IMR-90 (cell line): ENCODE results near the gene TM9SF4. TPM values are rescaled to one million over a fixed set of nuclear protein-coding genes. Genes with fewer than 3 reads are reported as not detected.

Source experiments
- ATAC-seq: fragments of 200-7000 bp; cut with Tn5 transposase; 2 replicates; pipeline ENCODE4 v1.9.1; 2020; ENCODE audit warnings: low read depth, mild to moderate bottlenecking, moderate library complexity
- BruUV-seq: library from RNA; stranded (reverse); fragments of 400-500 nt; replicated peaks from 2 replicates; lab custom pipeline; 2021; lab: Mats Ljungman, UMichigan
- CTCF ChIA-PET: fragments of 300-600 bp; formaldehyde crosslinking; extraction: SDS; loops from one replicate; lab custom pipeline; 2021; ENCODE audit warnings: antibody characterized with exemption; lab: Yijun Ruan, JAX
- POLR2A ChIA-PET: fragments of 300-600 bp; sonication (Branson Sonifier 250); formaldehyde crosslinking; loops from one replicate; lab custom pipeline; 2022; ENCODE audit warnings: antibody characterized with exemption; ENCODE audit not compliant: unreplicated experiment; lab: Charles Lee
- DNase-seq: peaks from one replicate; pipeline ENCODE4 v3.0.0; 2013
- H2AFZ ChIP-seq: replicated peaks from 2 replicates; pipeline ENCODE3; 2013; ENCODE audit warnings: low read length, mild to moderate bottlenecking; ENCODE audit not compliant: poor library complexity
- H2AK5ac ChIP-seq: 2 replicates; pipeline ENCODE4 v1.6.1; 2013; ENCODE audit warnings: low read depth, low read length, inconsistent platforms
- H2AK9ac ChIP-seq: replicated peaks from 2 replicates; pipeline ENCODE3; 2013; ENCODE audit warnings: mild to moderate bottlenecking, low read depth, low read length, moderate library complexity; ENCODE audit not compliant: poor library complexity
- H2BK120ac ChIP-seq: 2 replicates; pipeline ENCODE4 v1.6.1; 2013; ENCODE audit warnings: low read depth, low read length, inconsistent platforms
- H2BK15ac ChIP-seq: 3 replicates; pipeline ENCODE4 v1.6.1; 2013; ENCODE audit warnings: low read depth, low read length, inconsistent platforms
- H2BK20ac ChIP-seq: 2 replicates; pipeline ENCODE4 v1.6.1; 2013; ENCODE audit warnings: low read depth, mild to moderate bottlenecking, inconsistent platforms, low read length, moderate library complexity
- H2BK5ac ChIP-seq: 2 replicates; pipeline ENCODE4 v1.6.1; 2013; ENCODE audit warnings: mild to moderate bottlenecking, low read depth, low read length, inconsistent platforms; ENCODE audit not compliant: poor library complexity, severe bottlenecking
- H3K14ac ChIP-seq: replicated peaks from 2 replicates; pipeline ENCODE4 v1.6.1; 2013; ENCODE audit warnings: low read depth, low read length, inconsistent platforms
- H3K18ac ChIP-seq: 2 replicates; pipeline ENCODE4 v1.6.1; 2013; ENCODE audit warnings: low read depth, low read length, control low read depth
- H3K23ac ChIP-seq: 2 replicates; pipeline ENCODE4 v1.6.1; 2013; ENCODE audit warnings: low read depth, low read length, inconsistent platforms
- H3K27ac ChIP-seq: 2 replicates; pipeline ENCODE4 v1.5.1; 2013; ENCODE audit warnings: mild to moderate bottlenecking, control low read depth, low read length; ENCODE audit not compliant: insufficient read depth
- H3K27me3 ChIP-seq: 2 replicates; pipeline ENCODE4 v1.6.1; 2013; ENCODE audit warnings: low read length; ENCODE audit not compliant: control insufficient read depth, insufficient read depth
- H3K36me3 ChIP-seq: 2 replicates; pipeline ENCODE4 v1.6.1; 2013; ENCODE audit warnings: low read length, mixed read lengths; ENCODE audit not compliant: control insufficient read depth, insufficient read depth
- H3K4ac ChIP-seq: 2 replicates; pipeline ENCODE4 v1.6.1; 2013; ENCODE audit warnings: low read depth, low read length, inconsistent platforms
- H3K4me1 ChIP-seq: 2 replicates; pipeline ENCODE4 v1.6.1; 2013; ENCODE audit warnings: low read length, mixed read lengths; ENCODE audit not compliant: control insufficient read depth, insufficient read depth
- H3K4me2 ChIP-seq: 2 replicates; pipeline ENCODE4 v1.6.1; 2013; ENCODE audit warnings: low read depth, mild to moderate bottlenecking, control low read depth, low read length, moderate library complexity
- H3K4me3 ChIP-seq: 2 replicates; pipeline ENCODE4 v1.5.1; 2013; ENCODE audit warnings: low read depth, mild to moderate bottlenecking, control low read depth, low read length, moderate library complexity; ENCODE audit not compliant: insufficient read depth
- H3K56ac ChIP-seq: 2 replicates; pipeline ENCODE4 v1.6.1; 2013; ENCODE audit warnings: low read length, inconsistent platforms; ENCODE audit not compliant: insufficient read depth; ENCODE audit errors: extremely low read depth
- H3K79me1 ChIP-seq, 2 experiments: 2 replicates each; pipeline ENCODE4 v1.6.1; 2013; ENCODE audit warnings: low read length in 2 of 2, inconsistent platforms in 1 of 2, low read depth in 1 of 2
- H3K9ac ChIP-seq: 2 replicates; pipeline ENCODE4 v1.6.1; 2013; ENCODE audit warnings: low read depth, low read length, control low read depth
- H3K9me1 ChIP-seq: 2 replicates; pipeline ENCODE4 v1.6.1; 2013; ENCODE audit warnings: low read length, inconsistent platforms; ENCODE audit not compliant: insufficient read depth
- H3K9me3 ChIP-seq: 2 replicates; pipeline ENCODE4 v1.6.1; 2013; ENCODE audit warnings: low read length; ENCODE audit not compliant: control insufficient read depth, insufficient read depth
- H4K20me1 ChIP-seq: 2 replicates; pipeline ENCODE4 v1.6.1; 2013; ENCODE audit warnings: low read length, inconsistent platforms; ENCODE audit not compliant: insufficient read depth
- H4K5ac ChIP-seq: 2 replicates; pipeline ENCODE4 v1.6.1; 2013; ENCODE audit warnings: mild to moderate bottlenecking, low read depth, low read length, control low read depth
- H4K8ac ChIP-seq, 2 experiments: 2 replicates each; pipeline ENCODE4 v1.6.1; 2013; ENCODE audit warnings: low read depth in 2 of 2, low read length in 2 of 2, control low read depth in 1 of 2, inconsistent platforms in 1 of 2
- H4K91ac ChIP-seq: 2 replicates; pipeline ENCODE4 v1.6.1; 2013; ENCODE audit warnings: low read depth, low read length, inconsistent platforms; ENCODE audit not compliant: insufficient read depth
- BHLHE40 ChIP-seq: fragments of 150-350 bp; IDR thresholded peaks from 2 replicates; pipeline ENCODE4 v1.6.1; 2016; ENCODE audit warnings: mild to moderate bottlenecking, low read depth, low read length
- CEBPB ChIP-seq: IDR thresholded peaks from 2 replicates; pipeline ENCODE4 v1.6.1; 2012; ENCODE audit warnings: low read depth, low read length, improper control_type of control experiment
- CHD1 ChIP-seq: IDR thresholded peaks from 2 replicates; pipeline ENCODE4 v1.6.1; 2012; ENCODE audit warnings: low read depth, low read length, improper control_type of control experiment
- ELK1 ChIP-seq: fragments of 150-350 bp; IDR thresholded peaks from 2 replicates; pipeline ENCODE4 v1.6.1; 2016; ENCODE audit warnings: low read depth, mild to moderate bottlenecking, low read length, moderate library complexity, borderline replicate concordance
- FOS ChIP-seq: fragments of 150-350 bp; IDR thresholded peaks from 2 replicates; pipeline ENCODE4 v1.6.1; 2016; ENCODE audit warnings: low read depth, low read length
- MAFK ChIP-seq: IDR thresholded peaks from 2 replicates; pipeline ENCODE4 v1.6.1; 2012; ENCODE audit warnings: low read depth, low read length, improper control_type of control experiment
- MAZ ChIP-seq: IDR thresholded peaks from 2 replicates; pipeline ENCODE4 v1.6.1; 2012; ENCODE audit warnings: low read depth, mild to moderate bottlenecking, low read length, improper control_type of control experiment, moderate library complexity, borderline replicate concordance
- MXI1 ChIP-seq: IDR thresholded peaks from 2 replicates; pipeline ENCODE4 v1.6.1; 2012; ENCODE audit warnings: low read depth, mild to moderate bottlenecking, low read length, moderate library complexity, borderline replicate concordance
- NFE2L2 ChIP-seq: fragments of 150-350 bp; IDR thresholded peaks from 2 replicates; pipeline ENCODE4 v1.6.1; 2016; ENCODE audit warnings: low read depth, mild to moderate bottlenecking, low read length
- POLR2A ChIP-seq: IDR thresholded peaks from 2 replicates; pipeline ENCODE4 v1.6.1; 2012; ENCODE audit warnings: mild to moderate bottlenecking, low read depth, low read length
- RAD21 ChIP-seq: IDR thresholded peaks from 2 replicates; pipeline ENCODE4 v1.6.1; 2012; ENCODE audit warnings: low read length, improper control_type of control experiment
- RCOR1 ChIP-seq: IDR thresholded peaks from 2 replicates; pipeline ENCODE4 v1.6.1; 2012; ENCODE audit warnings: mild to moderate bottlenecking, low read length, improper control_type of control experiment; ENCODE audit not compliant: insufficient replicate concordance
- RFX5 ChIP-seq: IDR thresholded peaks from 2 replicates; pipeline ENCODE4 v1.8.0; 2012; ENCODE audit warnings: low read depth, mild to moderate bottlenecking, low read length, moderate library complexity
- SMC3 ChIP-seq: fragments of 150-350 bp; IDR thresholded peaks from 2 replicates; pipeline ENCODE4 v1.6.1; 2016; ENCODE audit warnings: low read depth, mild to moderate bottlenecking, antibody characterized with exemption, low read length, moderate library complexity
- WGBS, 2 experiments: methylation state at CpG; one replicate each; pipeline versions ENCODE4 v1.1.5 to v1.1.7; 2013; ENCODE audit warnings: missing lambda C conversion rate in 2 of 2; ENCODE audit not compliant: insufficient read length in 1 of 2; ENCODE audit errors: extremely low coverage in 2 of 2; 5-methylcytosine and 5-hydroxymethylcytosine counted together
- dilution Hi-C: fragments of 300-500 bp; cut with HindIII; formaldehyde crosslinking; loops from one replicate; pipeline ENCODE4 v1.14.3; 2018; ENCODE audit warnings: low sequenced_read_pairs; ENCODE audit not compliant: unreplicated experiment
- in situ Hi-C: fragments of 300-500 bp; cut with MboI; formaldehyde crosslinking; loops from 3 replicates; pipeline ENCODE4 v1.14.3; 2019; ENCODE audit warnings: low sequenced_read_pairs, inconsistent platforms, mixed read lengths
- intact Hi-C: fragments of 100-400 bp; cut with micrococcal nuclease; formaldehyde crosslinking; loops from 2 replicates; pipeline ENCODE4 v1.10.0; 2022
- polyA plus RNA-seq, 3 experiments: library from polyadenylated mRNA; depleted of rRNA; stranded (reverse); fragments of >200 nt; gene quantifications; 2 replicates each; pipeline ENCODE4 v1.2.3, GENCODE V29; 2012; ENCODE audit warnings: low replicate concordance in 1 of 3
- total RNA-seq: library from RNA; depleted of rRNA; stranded (reverse); fragments of >200 nt; gene quantifications from 2 replicates; pipeline ENCODE4 v1.2.3, GENCODE V29; 2012
- TF ChIP-seq, protein P1 (sequence below): fragments of 150-350 bp; IDR thresholded peaks from 2 replicates; pipeline ENCODE4 v1.6.1; 2017; ENCODE audit warnings: mild to moderate bottlenecking, antibody characterized with exemption, low read length, low read depth
- TF ChIP-seq, protein P2 (sequence below): conservative IDR thresholded peaks from 2 replicates; pipeline ENCODE4 v1.5.1; 2012; ENCODE audit warnings: mild to moderate bottlenecking, low read depth, low read length, improper control_type of control experiment

Gene TM9SF4
- total and polyA plus RNA-seq, 2 of the 4 experiments (the other 2 are of a cell fraction) = 35.3 to 59.1 TPM

DNA sequence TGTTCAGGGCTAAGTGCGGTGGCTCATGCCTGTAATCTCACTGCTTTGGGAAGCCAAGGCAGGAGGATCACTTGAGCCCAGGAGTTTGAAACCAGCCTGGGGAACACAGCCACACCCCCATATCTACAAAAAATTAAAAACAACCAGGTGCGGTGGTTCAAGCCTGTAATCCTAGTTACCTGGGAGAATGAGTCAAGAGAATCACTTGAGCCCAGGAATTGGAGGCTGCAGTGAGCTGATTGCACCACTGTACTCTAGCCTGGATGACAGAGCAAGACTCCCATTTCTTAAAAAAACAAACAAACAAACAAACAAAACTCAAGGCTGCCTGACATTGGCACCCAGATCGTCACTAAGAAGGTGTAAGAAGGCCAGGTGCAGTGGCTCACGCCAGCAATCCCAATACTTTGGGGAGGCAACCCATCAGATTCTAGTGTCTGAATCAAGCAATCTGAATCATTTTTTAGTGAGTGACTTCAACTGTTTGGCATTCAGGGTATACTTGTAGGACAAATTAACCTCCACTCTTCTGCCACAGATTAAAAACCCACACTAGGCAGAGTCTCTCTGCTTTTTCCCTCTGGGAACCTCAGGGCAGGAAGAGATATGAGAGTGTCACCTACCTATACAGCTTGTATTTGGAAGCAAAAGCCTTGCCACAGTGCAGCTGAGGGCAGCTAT lies 91.9 kb downstream of the TM9SF4 start:
- in situ Hi-C loops = no loop called here

More for the DNA sequence above, 91.9 kb downstream of the TM9SF4 start:
- Histone ChIP-seq H3K9ac (no peak overlapping the region), H3K27me3 (no peaks in the 10 kb centered on the region), H3K14ac (no peak overlapping the region; the same call in 1 of the 2 replicates), H3K4me1 (peaks cover 16% of the 10 kb centered on the region), H2AFZ (no peak overlapping the region), H4K20me1 (peaks cover 55% of the 10 kb centered on the region), H3K9me3 (no peaks in the 10 kb centered on the region), H3K9me1 (peaks cover 29% of the 10 kb centered on the region), H4K5ac (no peak overlapping the region), H3K36me3 (peaks cover 42% of the 10 kb centered on the region), H2BK120ac (no peak overlapping the region), H2BK20ac (no peak overlapping the region), H4K91ac (no peak overlapping the region), H3K4me3 (no peak overlapping the region), H3K18ac (no peak overlapping the region), H3K4me2 (no peak overlapping the region), H3K4ac (peak overlapping the region; percentile 40), H3K27ac (no peak overlapping the region), H3K23ac (no peak overlapping the region), H2BK5ac (no peak overlapping the region), H3K56ac (no peak overlapping the region), H3K79me1 (peaks cover 60 to 90% of the 10 kb centered on the region in 2 experiments), H2AK5ac (peak overlapping the region; percentile 51; the same call in 1 of the 2 replicates), H2AK9ac (no peak overlapping the region), H4K8ac (no peak overlapping the region), H2BK15ac (no peak overlapping the region)
- TF ChIP-seq MAZ = no peak
- no peak for TF ChIP-seq RCOR1
- no peak for TF ChIP-seq POLR2A
- TF ChIP-seq SMC3 = no peak
- no peak for TF ChIP-seq CEBPB
- TF ChIP-seq NFE2L2 = no peak
- TF ChIP-seq, protein P1, sequence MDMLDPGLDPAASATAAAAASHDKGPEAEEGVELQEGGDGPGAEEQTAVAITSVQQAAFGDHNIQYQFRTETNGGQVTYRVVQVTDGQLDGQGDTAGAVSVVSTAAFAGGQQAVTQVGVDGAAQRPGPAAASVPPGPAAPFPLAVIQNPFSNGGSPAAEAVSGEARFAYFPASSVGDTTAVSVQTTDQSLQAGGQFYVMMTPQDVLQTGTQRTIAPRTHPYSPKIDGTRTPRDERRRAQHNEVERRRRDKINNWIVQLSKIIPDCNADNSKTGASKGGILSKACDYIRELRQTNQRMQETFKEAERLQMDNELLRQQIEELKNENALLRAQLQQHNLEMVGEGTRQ = no peak
- no peak for TF ChIP-seq BHLHE40
- no peak for TF ChIP-seq RAD21
- no peak for TF ChIP-seq RFX5
- no peak for TF ChIP-seq CHD1
- TF ChIP-seq MXI1 = no peak
- TF ChIP-seq MAFK = no peak
- TF ChIP-seq ELK1 = no peak
- TF ChIP-seq, protein P2, sequence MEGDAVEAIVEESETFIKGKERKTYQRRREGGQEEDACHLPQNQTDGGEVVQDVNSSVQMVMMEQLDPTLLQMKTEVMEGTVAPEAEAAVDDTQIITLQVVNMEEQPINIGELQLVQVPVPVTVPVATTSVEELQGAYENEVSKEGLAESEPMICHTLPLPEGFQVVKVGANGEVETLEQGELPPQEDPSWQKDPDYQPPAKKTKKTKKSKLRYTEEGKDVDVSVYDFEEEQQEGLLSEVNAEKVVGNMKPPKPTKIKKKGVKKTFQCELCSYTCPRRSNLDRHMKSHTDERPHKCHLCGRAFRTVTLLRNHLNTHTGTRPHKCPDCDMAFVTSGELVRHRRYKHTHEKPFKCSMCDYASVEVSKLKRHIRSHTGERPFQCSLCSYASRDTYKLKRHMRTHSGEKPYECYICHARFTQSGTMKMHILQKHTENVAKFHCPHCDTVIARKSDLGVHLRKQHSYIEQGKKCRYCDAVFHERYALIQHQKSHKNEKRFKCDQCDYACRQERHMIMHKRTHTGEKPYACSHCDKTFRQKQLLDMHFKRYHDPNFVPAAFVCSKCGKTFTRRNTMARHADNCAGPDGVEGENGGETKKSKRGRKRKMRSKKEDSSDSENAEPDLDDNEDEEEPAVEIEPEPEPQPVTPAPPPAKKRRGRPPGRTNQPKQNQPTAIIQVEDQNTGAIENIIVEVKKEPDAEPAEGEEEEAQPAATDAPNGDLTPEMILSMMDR = no peak
- TF ChIP-seq FOS = no peak
- DNase-seq (peak; percentile 43), ATAC-seq (peak; percentile 59)
- BruUV-seq = no TSS peak
- dilution Hi-C loops = no loop called here
- intact Hi-C loops = no loop called here
- POLR2A ChIA-PET = no interaction called here
- WGBS, 2 experiments = no CpG with 5 or more reads among the region's 4 CpGs
- CTCF ChIA-PET = no interaction called here
